Cardiac septum (tissue), 1 donor: ENCODE measurements around the gene CLIC5. TPM values are rescaled to one million over a fixed set of nuclear protein-coding genes. Genes with fewer than 3 reads are reported as not detected.

Experiments
- DNase-seq: peaks from one replicate; pipeline ENCODE4 v3.0.0-alpha.2; 2020; ENCODE audit warnings: low spot score
- intact Hi-C: fragments of 100-400 bp; cut with DNase I; formaldehyde crosslinking; loops from one replicate; pipeline ENCODE4 v1.14.0; 2022
- total RNA-seq: library from RNA; stranded (reverse); fragmentation: NEBNext Ultra II Directional; extraction: Animal tissue kit (Norgen Biotek cat#: 25700); gene quantifications from one replicate; pipeline ENCODE4 v1.2.1, GENCODE V29; 2021
- donor health status: DM: no; HTN: no; CAD: no.

The CLIC5 gene
- total RNA-seq, 1 donor from 2014 or later = 376 TPM

GRCh38 chr6:45836984-45837383, 178.7 kb downstream of the CLIC5 start:
- no peak for DNase-seq
- intact Hi-C loops = no loop called here

GRCh38 chr6:45836438-45836824, 179.2 kb downstream of the CLIC5 start:
- no peak for DNase-seq
- intact Hi-C loops = no loop called here

- intact Hi-C loops = no loop called here
These were observed 179.8 kb downstream of the CLIC5 start for GRCh38 chr6:45835721-45836437.

GRCh38 chr6:45832063-45832462, 183.6 kb downstream of the CLIC5 start:
- intact Hi-C loops = no loop called here
- DNase-seq = no peak

More at GRCh38 chr6:45835721-45836437, 179.8 kb downstream of the CLIC5 start:
- DNase-seq = no peak

Other genes with a start within 250 kb of the CLIC5 start
- gene ENPP4, start 114.1 kb upstream of the CLIC5 start, total RNA-seq = 18.1 TPM
- 2.9 TPM for gene ENPP5, start 155.1 kb upstream of the CLIC5 start, total RNA-seq